Measurements from ENCODE around the gene MORN3.
A peak's percentile ranks its signal among the peaks of the same experiment; 100 is the strongest.

DNA sequence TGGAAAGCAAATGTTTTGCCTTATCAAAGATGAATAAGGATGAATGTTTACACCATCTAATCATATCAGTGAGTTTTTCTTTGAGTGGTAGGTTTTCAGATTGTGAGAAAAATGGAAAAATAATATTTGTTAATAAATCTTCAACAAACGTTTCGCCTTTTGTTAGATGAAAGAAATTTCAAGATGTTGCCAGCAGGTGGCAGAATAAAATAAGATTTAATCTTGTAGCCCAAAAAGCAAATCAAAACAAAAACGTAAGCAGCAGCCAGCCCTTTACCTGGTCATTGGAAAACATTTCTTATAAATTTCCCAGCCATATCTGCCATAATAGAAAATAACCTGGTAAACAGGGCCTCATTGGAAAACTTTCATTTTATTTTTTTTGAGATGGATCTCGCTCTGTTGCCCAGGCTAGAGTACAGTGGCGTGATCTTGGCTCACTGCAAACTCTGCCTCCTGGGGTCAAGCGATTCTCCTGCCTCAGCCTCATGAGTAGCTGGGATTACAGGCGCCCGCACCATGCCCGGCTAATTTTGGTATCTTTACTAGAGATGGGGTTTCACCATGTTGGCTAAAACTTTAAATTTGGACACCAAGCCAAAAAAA lies 27.7 kb upstream of the MORN3 start:
- no peak for TF ChIP-seq CHD4 (IDR thresholded peaks at IDR 0.05; ENCODE audit: borderline replicate concordance)
- TF ChIP-seq, protein P1, sequence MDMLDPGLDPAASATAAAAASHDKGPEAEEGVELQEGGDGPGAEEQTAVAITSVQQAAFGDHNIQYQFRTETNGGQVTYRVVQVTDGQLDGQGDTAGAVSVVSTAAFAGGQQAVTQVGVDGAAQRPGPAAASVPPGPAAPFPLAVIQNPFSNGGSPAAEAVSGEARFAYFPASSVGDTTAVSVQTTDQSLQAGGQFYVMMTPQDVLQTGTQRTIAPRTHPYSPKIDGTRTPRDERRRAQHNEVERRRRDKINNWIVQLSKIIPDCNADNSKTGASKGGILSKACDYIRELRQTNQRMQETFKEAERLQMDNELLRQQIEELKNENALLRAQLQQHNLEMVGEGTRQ (IDR thresholded peaks at IDR 0.05) = no peak
- TF ChIP-seq MAZ (IDR thresholded peaks at IDR 0.05; ENCODE audit: borderline replicate concordance, low read depth, low read length) = no peak
- no peak for TF ChIP-seq RFX5 (IDR thresholded peaks at IDR 0.05)
- TF ChIP-seq POLR2A (IDR thresholded peaks at IDR 0.05; ENCODE audit: low read length) = no peak
- TF ChIP-seq, protein P2, sequence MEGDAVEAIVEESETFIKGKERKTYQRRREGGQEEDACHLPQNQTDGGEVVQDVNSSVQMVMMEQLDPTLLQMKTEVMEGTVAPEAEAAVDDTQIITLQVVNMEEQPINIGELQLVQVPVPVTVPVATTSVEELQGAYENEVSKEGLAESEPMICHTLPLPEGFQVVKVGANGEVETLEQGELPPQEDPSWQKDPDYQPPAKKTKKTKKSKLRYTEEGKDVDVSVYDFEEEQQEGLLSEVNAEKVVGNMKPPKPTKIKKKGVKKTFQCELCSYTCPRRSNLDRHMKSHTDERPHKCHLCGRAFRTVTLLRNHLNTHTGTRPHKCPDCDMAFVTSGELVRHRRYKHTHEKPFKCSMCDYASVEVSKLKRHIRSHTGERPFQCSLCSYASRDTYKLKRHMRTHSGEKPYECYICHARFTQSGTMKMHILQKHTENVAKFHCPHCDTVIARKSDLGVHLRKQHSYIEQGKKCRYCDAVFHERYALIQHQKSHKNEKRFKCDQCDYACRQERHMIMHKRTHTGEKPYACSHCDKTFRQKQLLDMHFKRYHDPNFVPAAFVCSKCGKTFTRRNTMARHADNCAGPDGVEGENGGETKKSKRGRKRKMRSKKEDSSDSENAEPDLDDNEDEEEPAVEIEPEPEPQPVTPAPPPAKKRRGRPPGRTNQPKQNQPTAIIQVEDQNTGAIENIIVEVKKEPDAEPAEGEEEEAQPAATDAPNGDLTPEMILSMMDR (IDR thresholded peaks at IDR 0.05) = peak; percentile 83
- no peak for TF ChIP-seq EHMT2 (IDR thresholded peaks at IDR 0.05; ENCODE audit: low read depth)
- TF ChIP-seq, protein P3, sequence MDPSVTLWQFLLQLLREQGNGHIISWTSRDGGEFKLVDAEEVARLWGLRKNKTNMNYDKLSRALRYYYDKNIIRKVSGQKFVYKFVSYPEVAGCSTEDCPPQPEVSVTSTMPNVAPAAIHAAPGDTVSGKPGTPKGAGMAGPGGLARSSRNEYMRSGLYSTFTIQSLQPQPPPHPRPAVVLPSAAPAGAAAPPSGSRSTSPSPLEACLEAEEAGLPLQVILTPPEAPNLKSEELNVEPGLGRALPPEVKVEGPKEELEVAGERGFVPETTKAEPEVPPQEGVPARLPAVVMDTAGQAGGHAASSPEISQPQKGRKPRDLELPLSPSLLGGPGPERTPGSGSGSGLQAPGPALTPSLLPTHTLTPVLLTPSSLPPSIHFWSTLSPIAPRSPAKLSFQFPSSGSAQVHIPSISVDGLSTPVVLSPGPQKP (IDR thresholded peaks at IDR 0.05; ENCODE audit: low read depth, low read length) = no peak
